Measurements from ENCODE around the gene MB21D2.
A peak's percentile ranks its signal among the peaks of the same experiment; 100 is the strongest.

Gene MB21D2

DNA sequence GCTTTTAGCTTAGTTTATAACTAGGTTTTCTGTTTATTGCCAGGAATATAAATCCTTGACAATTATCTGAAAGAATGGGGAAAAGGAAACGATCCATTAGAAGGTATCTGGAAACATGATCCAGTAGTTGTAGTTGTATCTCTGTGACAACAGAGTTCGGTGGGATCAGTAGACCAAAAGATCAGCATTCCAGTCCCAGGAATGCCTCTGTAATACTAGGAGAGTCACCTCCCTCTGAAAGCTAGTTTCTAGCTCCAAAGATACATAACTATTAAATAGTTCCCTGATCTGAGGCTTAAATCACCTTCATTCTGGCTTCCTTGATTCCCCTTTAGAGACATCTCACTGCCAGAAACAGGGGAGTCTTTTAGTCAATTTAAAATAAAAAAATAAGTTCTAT, 34.1 kb downstream of the MB21D2 start:
- TF ChIP-seq, protein P1, sequence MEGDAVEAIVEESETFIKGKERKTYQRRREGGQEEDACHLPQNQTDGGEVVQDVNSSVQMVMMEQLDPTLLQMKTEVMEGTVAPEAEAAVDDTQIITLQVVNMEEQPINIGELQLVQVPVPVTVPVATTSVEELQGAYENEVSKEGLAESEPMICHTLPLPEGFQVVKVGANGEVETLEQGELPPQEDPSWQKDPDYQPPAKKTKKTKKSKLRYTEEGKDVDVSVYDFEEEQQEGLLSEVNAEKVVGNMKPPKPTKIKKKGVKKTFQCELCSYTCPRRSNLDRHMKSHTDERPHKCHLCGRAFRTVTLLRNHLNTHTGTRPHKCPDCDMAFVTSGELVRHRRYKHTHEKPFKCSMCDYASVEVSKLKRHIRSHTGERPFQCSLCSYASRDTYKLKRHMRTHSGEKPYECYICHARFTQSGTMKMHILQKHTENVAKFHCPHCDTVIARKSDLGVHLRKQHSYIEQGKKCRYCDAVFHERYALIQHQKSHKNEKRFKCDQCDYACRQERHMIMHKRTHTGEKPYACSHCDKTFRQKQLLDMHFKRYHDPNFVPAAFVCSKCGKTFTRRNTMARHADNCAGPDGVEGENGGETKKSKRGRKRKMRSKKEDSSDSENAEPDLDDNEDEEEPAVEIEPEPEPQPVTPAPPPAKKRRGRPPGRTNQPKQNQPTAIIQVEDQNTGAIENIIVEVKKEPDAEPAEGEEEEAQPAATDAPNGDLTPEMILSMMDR (IDR thresholded peaks at IDR 0.05): no peak
- Mint-ChIP-seq H3K36me3 (ENCODE audit: low read depth) (peaks cover 5% of the 10 kb centered on the region), H3K27me3 (ENCODE audit: low read depth, poor library complexity) (no peaks in the 10 kb centered on the region), H3K9me3 (no peaks in the 10 kb centered on the region), H3K4me3 (no peak overlapping the region), H3K4me1 (peaks cover 50% of the 10 kb centered on the region), H3K27ac (peak overlapping the region; percentile 19)
- DNase-seq: no peak

DNA sequence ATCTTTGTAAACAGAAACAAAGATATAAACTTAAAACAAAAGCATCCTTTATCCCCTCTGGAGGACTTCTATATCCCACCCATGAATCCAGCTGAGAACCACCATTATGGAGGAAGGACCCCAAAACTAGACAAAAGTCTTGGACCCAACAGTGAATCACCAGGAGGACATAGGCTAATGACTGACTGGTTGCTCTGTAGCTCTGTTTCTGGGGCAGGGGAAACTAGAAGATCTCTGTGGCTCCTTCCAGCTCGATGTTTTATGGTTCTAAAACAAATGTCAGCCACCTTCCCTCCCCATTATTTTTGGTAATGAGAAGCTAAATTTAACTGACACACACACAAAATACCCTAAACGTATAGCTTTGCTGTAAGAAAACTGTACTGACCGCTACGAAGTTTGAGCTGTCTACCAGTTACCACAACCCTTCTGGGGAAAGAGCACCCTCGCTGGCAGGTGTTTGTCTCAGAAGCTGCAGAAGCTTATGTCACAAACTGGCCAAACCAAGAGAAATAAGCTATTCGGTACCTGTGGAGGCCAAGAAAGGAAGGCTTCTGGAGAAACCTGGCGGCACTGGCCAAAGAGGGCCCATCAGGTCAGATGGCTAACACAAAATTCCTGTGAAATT, 36.4 kb downstream of the MB21D2 start:
- no peak overlapping the region for H3K4me3 Mint-ChIP-seq
- no peak overlapping the region for H3K27ac Mint-ChIP-seq
- peaks cover 17% of the 10 kb centered on the region for H3K36me3 Mint-ChIP-seq (ENCODE audit: low read depth)
- TF ChIP-seq, protein P1 (IDR thresholded peaks at IDR 0.05): no peak
- H3K4me1 Mint-ChIP-seq: peaks cover 53% of the 10 kb centered on the region
- H3K27me3 Mint-ChIP-seq (ENCODE audit: low read depth, poor library complexity): no peaks in the 10 kb centered on the region
- H3K9me3 Mint-ChIP-seq: no peaks in the 10 kb centered on the region
- DNase-seq: no peak

DNA sequence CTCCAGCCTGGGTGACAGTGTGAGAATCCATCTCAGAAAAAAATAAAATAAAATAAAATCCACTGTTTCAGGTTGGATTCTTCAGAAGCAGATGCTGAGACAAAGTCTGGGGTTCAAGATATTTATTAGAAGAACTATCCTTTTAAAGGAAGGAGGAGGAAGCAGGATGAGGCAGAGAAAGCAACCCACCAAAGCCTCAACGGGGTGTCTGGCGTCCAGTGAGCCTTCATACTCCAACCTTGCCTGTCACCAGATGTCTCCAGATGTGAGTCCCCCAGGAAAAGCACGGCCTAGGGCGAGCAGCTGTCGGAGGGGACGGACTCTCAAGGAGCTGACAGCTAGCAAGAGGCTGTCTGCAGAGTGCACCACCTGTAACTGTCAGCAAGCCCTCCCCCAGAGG, 37.3 kb downstream of the MB21D2 start:
- Mint-ChIP-seq H3K9me3 (no peaks in the 10 kb centered on the region), H3K27me3 (ENCODE audit: low read depth, poor library complexity) (no peaks in the 10 kb centered on the region), H3K4me1 (peaks cover 58% of the 10 kb centered on the region), H3K36me3 (ENCODE audit: low read depth) (peaks cover 14% of the 10 kb centered on the region), H3K27ac (peak overlapping the region; percentile 99), H3K4me3 (no peak overlapping the region)
- TF ChIP-seq, protein P1 (IDR thresholded peaks at IDR 0.05): no peak
- no peak for DNase-seq

DNA sequence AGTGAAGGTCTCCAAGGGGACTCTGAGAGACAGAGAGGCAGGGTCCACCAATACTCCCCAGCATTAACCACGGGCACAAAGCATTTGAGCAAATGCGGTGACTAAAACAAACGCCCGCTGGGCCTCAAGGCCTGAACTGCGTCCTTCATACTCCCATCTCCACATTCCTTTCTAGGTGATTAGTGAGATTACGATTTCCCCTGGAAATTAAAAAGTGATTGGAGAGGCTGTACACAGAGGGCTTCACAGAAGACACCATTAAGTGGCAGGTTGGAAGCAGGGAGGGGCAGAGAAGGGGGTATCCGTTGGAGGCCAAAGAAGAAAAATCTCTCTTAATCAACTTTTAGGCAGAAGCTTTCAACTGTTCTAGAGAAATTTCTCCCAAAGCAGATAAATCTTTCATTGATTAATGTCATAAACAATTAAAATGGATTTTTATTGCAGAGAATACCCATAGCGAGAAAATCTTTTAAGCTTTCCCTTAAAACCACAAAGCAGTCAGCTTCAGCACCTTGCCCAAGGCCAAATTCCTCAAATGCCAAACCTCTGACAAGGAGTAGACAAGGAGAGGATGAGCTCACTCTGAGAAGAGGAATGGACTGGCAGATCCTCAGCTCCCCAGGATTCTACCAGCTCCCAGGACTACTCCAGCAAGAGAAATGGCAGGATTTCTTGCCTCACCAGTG, 38.2 kb downstream of the MB21D2 start:
- Mint-ChIP-seq H3K36me3 (ENCODE audit: low read depth) (peaks cover 12% of the 10 kb centered on the region), H3K27ac (peak overlapping the region; percentile 99), H3K4me3 (no peak overlapping the region), H3K4me1 (peaks cover 50% of the 10 kb centered on the region), H3K9me3 (no peaks in the 10 kb centered on the region), H3K27me3 (ENCODE audit: low read depth, poor library complexity) (no peaks in the 10 kb centered on the region)
- TF ChIP-seq, protein P1 (IDR thresholded peaks at IDR 0.05): no peak
- no peak for DNase-seq

DNA sequence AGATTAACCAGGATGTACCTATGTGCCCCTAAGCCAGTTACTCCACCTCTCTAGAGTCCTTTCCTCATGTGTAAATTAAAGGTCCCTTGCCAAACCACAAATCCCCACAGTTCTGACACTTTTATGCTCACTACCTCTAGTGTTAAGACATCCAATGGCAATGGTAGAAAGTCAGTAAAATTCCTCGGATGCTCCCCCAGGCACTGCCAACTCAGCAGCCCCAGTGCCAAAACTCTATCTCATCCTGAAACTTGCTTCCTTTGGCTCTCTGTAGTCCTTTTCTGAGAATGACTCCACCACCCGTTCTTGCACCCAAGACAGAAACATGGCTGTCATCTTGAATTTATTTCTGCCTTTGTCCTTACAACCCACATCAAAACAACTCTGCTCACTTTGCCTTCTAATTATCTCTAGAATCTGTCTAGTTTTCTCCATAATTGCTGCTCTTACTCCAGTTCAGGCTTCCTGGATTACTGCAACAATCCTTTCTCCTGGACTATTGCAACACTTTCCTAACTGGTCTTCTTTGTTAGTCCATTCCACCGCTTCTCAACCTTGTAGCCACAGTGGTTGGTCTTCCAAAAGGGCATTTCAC, 41.6 kb downstream of the MB21D2 start:
- TF ChIP-seq, protein P1 (IDR thresholded peaks at IDR 0.05): no peak
- Mint-ChIP-seq H3K9me3 (no peaks in the 10 kb centered on the region), H3K4me1 (peaks cover 33% of the 10 kb centered on the region), H3K36me3 (ENCODE audit: low read depth) (peaks cover 21% of the 10 kb centered on the region), H3K27ac (peak overlapping the region; percentile 84), H3K4me3 (no peak overlapping the region), H3K27me3 (ENCODE audit: low read depth, poor library complexity) (peaks cover 6% of the 10 kb centered on the region)
- no peak for DNase-seq
